ENCODE measurements around the gene QKI.

The QKI gene

DNA sequence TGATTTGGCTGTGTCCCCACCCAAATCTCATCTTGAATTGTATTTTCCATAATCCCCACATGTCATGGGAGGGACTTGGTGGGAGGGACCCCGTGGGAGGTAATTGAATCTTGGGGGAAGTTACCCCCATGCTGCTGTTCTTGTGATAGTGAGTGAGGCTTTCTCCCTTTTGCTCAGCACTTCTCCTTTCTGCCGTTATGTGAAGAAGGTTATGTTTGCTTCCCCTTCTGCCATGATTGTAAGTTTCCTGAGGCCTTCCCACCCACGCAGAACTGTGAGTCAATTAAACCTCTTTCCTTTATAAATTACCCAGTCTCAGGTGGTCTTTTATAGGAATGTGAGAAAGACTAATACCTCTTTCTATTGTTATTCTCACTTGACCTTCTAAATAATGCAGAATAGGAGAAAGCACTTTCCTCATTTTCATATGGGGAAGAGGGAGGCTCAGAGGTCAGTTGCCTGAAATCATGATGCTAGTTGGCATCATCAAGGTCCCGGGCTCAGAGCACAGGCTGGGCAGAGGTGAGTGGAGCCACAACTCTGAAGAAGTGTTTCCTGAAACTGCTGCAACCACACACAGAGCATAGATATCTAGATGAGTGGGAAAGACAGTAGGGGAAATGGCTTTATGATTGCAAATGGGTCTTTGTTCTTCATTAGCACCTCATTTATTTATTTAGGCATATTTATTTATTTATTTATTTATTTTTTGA is 191.0 kb downstream of the QKI start:
- no peak overlapping the region for H3K4me3 ChIP-seq (ENCODE audit: low read depth, low read length)
- no peak for DNase-seq (ENCODE audit: low read depth)
- TF ChIP-seq, protein P1, sequence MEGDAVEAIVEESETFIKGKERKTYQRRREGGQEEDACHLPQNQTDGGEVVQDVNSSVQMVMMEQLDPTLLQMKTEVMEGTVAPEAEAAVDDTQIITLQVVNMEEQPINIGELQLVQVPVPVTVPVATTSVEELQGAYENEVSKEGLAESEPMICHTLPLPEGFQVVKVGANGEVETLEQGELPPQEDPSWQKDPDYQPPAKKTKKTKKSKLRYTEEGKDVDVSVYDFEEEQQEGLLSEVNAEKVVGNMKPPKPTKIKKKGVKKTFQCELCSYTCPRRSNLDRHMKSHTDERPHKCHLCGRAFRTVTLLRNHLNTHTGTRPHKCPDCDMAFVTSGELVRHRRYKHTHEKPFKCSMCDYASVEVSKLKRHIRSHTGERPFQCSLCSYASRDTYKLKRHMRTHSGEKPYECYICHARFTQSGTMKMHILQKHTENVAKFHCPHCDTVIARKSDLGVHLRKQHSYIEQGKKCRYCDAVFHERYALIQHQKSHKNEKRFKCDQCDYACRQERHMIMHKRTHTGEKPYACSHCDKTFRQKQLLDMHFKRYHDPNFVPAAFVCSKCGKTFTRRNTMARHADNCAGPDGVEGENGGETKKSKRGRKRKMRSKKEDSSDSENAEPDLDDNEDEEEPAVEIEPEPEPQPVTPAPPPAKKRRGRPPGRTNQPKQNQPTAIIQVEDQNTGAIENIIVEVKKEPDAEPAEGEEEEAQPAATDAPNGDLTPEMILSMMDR (IDR thresholded peaks at IDR 0.05; ENCODE audit: low read depth, low read length, missing control alignments): no peak

DNA sequence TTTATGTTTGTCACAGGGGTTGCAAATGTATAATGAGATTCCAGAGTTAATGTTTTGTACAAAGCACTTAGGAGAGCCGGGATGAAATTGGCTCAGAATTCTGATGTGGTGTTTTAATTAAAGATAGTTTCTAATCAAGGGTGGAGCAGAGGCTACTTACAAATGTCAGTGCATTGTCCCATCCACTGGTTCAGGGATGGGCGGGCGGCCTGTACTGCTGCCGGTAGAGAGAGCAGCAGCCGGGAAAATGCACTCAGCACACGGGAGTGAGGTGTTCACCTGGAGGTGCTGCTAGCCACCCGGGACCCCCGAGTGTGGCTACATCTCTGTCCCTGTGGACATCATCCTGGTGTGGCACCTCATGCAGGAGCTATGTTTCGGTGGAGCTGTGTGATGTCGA is 193.3 kb downstream of the QKI start:
- no peak for DNase-seq (ENCODE audit: low read depth)
- TF ChIP-seq, protein P1 (IDR thresholded peaks at IDR 0.05; ENCODE audit: low read depth, low read length, missing control alignments): no peak
- no peak overlapping the region for H3K4me3 ChIP-seq (ENCODE audit: low read depth, low read length)

DNA sequence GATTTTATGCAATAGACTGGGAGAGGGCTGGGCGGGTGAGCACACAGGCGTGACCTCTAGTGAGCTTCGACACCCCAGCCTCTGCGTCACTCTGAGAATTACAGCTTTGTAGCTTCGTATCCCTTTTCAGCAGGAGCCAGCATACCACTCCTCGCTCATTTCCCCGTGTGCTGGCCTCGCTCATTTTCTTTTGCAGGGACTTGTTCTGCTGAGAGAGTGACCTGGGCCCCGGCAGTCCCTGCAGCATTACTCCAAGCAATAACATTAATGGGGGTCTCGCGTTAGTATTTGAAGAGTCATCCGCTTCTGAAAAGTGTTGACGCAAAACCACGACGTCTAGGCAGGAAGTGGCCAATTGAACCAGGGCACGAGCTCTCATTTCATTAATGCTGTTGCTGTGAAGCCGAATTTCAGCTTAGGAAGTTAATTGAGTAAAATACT is 193.7 kb downstream of the QKI start:
- DNase-seq (ENCODE audit: low read depth): no peak
- no peak overlapping the region for H3K4me3 ChIP-seq (ENCODE audit: low read depth, low read length)
- TF ChIP-seq, protein P1 (IDR thresholded peaks at IDR 0.05; ENCODE audit: low read depth, low read length, missing control alignments): no peak

DNA sequence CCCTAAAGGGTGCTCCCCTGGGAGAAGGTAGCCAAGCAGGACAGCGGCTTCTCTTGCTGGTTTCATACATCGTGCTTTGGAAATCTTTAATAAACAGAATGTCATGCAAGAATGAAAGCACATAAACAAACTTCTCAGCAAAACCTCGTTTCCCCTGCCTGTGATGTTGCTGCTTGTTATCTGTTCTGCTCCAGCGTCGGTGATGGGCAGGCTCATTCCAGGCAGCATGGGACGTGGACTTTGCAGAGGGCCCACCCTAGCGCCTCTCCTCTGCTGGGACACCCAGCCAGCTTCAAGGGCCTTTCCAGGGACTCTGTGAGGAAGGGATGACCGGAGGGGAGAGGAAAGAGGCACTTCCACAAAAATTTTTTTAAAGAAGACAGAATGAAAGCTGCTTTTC is 197.7 kb downstream of the QKI start:
- TF ChIP-seq, protein P1 (IDR thresholded peaks at IDR 0.05; ENCODE audit: low read depth, low read length, missing control alignments): no peak
- H3K4me3 ChIP-seq (ENCODE audit: low read depth, low read length): no peak overlapping the region
- DNase-seq (ENCODE audit: low read depth): no peak

DNA sequence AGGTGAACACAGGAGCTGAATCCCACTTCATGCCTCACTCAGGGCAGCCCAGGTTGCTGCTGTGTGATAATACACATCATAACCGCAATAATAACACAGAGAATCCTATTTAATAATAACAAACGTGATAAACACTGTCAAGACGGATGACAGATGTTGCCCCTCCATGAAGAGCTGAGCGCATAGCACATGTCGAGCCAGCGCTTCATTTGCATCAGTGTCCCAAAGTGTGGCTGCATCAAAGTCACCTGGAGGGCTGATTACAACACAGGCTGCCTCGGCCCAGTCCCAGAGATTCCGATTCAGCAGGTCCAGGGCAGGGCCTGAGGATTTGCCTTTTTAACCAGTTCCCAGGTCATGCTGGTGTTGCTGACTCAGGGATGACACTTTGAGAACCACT is 198.5 kb downstream of the QKI start:
- no peak overlapping the region for H3K4me3 ChIP-seq (ENCODE audit: low read depth, low read length)
- DNase-seq (ENCODE audit: low read depth): no peak
- TF ChIP-seq, protein P1 (IDR thresholded peaks at IDR 0.05; ENCODE audit: low read depth, low read length, missing control alignments): no peak

DNA sequence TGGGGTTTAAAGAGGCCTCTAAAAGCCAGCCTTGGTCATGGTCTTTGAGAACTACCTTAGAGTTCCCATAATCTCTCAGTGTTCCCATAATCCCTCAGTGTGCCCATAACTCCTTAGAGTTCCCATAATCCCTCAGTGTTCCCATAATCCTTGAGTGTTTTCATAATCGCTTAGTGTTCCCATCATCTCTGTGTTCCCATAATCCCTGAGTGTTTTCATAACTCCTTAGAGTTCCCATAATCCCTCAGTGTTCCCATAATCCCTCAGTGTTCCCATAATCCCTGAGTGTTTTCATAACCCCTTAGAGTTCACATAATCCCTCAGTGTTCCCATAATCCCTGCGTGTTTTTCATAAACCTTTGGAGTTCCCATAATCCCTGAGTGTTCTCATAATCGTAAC is 199.2 kb downstream of the QKI start:
- no peak for DNase-seq (ENCODE audit: low read depth)
- no peak overlapping the region for H3K4me3 ChIP-seq (ENCODE audit: low read depth, low read length)
- TF ChIP-seq, protein P1 (IDR thresholded peaks at IDR 0.05; ENCODE audit: low read depth, low read length, missing control alignments): no peak

DNA sequence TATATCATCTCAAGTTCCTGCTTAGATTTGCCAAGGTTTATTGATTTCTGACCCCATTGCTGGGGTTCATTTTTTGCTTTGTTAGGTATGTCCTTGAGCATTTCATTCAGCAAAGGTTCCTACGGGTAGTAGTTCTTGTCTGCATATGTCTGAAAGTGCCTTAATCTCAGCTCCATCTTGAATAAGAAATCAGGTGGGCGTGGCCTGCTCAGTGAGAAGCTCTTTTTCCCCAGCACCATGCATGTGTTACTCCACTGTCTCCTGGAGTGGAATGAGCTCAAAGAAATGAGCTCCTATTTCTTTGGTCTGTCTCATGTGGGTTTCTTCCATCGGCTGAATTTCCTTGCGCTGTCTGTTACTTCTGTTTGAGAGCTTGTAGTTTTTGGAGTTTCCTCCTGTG is 201.9 kb downstream of the QKI start:
- no peak for DNase-seq (ENCODE audit: low read depth)
- TF ChIP-seq, protein P1 (IDR thresholded peaks at IDR 0.05; ENCODE audit: low read depth, low read length, missing control alignments): no peak
- H3K4me3 ChIP-seq (ENCODE audit: low read depth, low read length): no peak overlapping the region

All from GM12864 (cell line).